Measurements from ENCODE around the gene LAMC1.

LAMC1 gene

GRCh38 chr1:182978151-182978853, 44.9 kb upstream of the LAMC1 start:
- Histone ChIP-seq H4K20me1 (ENCODE audit: low read depth, low read length) (no peaks in the 10 kb centered on the region), H3K4me2 (ENCODE audit: low read depth, low read length, poor library complexity, severe bottlenecking) (no peak overlapping the region), H3K9me2 (replicated peaks; ENCODE audit: insufficient read depth, low read length) (no peaks in the 10 kb centered on the region), H3F3A (ENCODE audit: insufficient read depth) (no peaks in the 10 kb centered on the region; the same call in 1 of the 2 replicates), H3K36me3 (ENCODE audit: low read length) (no peaks in the 10 kb centered on the region), H3K27me3 (ENCODE audit: low read length) (no peaks in the 10 kb centered on the region), H3K9ac (ENCODE audit: low read length) (no peak overlapping the region), H3K79me2 (ENCODE audit: insufficient read depth, low read length) (no peaks in the 10 kb centered on the region), H3K4me3 (ENCODE audit: insufficient read depth, low read length, poor library complexity, severe bottlenecking) (no peak overlapping the region), H3K27ac (ENCODE audit: low read depth, low read length) (no peak overlapping the region), H3K9me3 (ENCODE audit: insufficient read depth, low read length) (no peaks in the 10 kb centered on the region), H2AFZ (ENCODE audit: low read depth, low read length, severe bottlenecking) (no peak overlapping the region)
- TF ChIP-seq EZH2phosphoT487 (conservative IDR thresholded peaks at IDR 0.05; ENCODE audit: low read length): no peak
- TF ChIP-seq, protein P1, sequence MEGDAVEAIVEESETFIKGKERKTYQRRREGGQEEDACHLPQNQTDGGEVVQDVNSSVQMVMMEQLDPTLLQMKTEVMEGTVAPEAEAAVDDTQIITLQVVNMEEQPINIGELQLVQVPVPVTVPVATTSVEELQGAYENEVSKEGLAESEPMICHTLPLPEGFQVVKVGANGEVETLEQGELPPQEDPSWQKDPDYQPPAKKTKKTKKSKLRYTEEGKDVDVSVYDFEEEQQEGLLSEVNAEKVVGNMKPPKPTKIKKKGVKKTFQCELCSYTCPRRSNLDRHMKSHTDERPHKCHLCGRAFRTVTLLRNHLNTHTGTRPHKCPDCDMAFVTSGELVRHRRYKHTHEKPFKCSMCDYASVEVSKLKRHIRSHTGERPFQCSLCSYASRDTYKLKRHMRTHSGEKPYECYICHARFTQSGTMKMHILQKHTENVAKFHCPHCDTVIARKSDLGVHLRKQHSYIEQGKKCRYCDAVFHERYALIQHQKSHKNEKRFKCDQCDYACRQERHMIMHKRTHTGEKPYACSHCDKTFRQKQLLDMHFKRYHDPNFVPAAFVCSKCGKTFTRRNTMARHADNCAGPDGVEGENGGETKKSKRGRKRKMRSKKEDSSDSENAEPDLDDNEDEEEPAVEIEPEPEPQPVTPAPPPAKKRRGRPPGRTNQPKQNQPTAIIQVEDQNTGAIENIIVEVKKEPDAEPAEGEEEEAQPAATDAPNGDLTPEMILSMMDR (IDR thresholded peaks at IDR 0.05; ENCODE audit: insufficient read depth, low read length, poor library complexity, severe bottlenecking): no peak

DNA sequence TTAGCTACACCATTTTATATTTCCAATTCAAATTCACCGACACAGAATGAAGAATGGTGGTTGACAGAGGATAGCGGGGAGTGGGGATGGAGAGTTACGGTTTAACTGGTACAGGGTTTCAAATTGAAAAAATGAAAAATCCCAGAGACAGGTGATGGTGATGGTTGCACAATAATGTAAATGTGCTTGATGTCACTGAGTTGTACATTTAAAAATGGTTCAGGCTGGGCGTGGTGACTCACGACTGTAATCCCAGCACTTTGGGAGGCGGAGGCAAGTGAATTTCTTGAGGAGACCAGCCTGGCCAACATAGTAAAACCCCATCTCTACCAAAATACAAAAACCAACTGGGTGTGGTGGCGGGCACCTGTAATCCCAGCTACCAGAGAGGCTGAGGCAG, 39.1 kb upstream of the LAMC1 start:
- Histone ChIP-seq H3K4me3 (ENCODE audit: insufficient read depth, low read length, poor library complexity, severe bottlenecking) (no peak overlapping the region), H3K27ac (ENCODE audit: low read depth, low read length) (no peak overlapping the region), H3K36me3 (ENCODE audit: low read length) (no peaks in the 10 kb centered on the region), H3K27me3 (ENCODE audit: low read length) (no peaks in the 10 kb centered on the region), H3K9me2 (replicated peaks; ENCODE audit: insufficient read depth, low read length) (no peaks in the 10 kb centered on the region), H4K20me1 (ENCODE audit: low read depth, low read length) (no peaks in the 10 kb centered on the region), H2AFZ (ENCODE audit: low read depth, low read length, severe bottlenecking) (no peak overlapping the region), H3K9ac (ENCODE audit: low read length) (no peak overlapping the region), H3K9me3 (ENCODE audit: insufficient read depth, low read length) (no peaks in the 10 kb centered on the region), H3K4me2 (ENCODE audit: low read depth, low read length, poor library complexity, severe bottlenecking) (no peak overlapping the region), H3K79me2 (ENCODE audit: insufficient read depth, low read length) (no peaks in the 10 kb centered on the region), H3F3A (ENCODE audit: insufficient read depth) (no peaks in the 10 kb centered on the region)
- no peak for TF ChIP-seq EZH2phosphoT487 (conservative IDR thresholded peaks at IDR 0.05; ENCODE audit: low read length)
- TF ChIP-seq, protein P1 (IDR thresholded peaks at IDR 0.05; ENCODE audit: insufficient read depth, low read length, poor library complexity, severe bottlenecking): no peak

DNA sequence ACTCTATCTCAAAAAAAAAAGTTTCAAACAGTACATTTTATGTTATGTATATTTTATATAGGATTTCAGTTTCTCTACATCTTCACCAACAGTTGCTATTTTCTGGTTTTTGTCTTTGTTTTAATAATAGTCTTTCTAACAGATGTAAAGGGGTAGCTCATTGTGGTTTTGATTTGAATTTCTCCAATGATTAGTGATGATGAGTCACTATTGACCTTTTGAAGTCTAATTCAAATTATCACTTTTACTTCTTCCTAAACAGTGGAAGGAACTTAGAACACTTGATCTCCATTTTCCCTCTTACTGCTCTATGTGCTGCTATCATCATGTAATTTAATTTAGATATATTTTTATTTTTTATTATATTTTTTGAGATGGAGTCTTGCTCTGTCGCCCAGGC, 38.6 kb upstream of the LAMC1 start:
- no peak overlapping the region for H3K4me2 ChIP-seq (ENCODE audit: low read depth, low read length, poor library complexity, severe bottlenecking)
- TF ChIP-seq EZH2phosphoT487 (conservative IDR thresholded peaks at IDR 0.05; ENCODE audit: low read length): no peak
- no peaks in the 10 kb centered on the region for H3K79me2 ChIP-seq (ENCODE audit: insufficient read depth, low read length)
- H3K27me3 ChIP-seq (ENCODE audit: low read length): no peaks in the 10 kb centered on the region
- H2AFZ ChIP-seq (ENCODE audit: low read depth, low read length, severe bottlenecking): no peak overlapping the region
- H3K9me2 ChIP-seq (replicated peaks; ENCODE audit: insufficient read depth, low read length): no peaks in the 10 kb centered on the region
- no peak overlapping the region for H3K9ac ChIP-seq (ENCODE audit: low read length)
- no peaks in the 10 kb centered on the region for H3F3A ChIP-seq (ENCODE audit: insufficient read depth)
- no peak overlapping the region for H3K4me3 ChIP-seq (ENCODE audit: insufficient read depth, low read length, poor library complexity, severe bottlenecking)
- H3K27ac ChIP-seq (ENCODE audit: low read depth, low read length): no peak overlapping the region
- H3K36me3 ChIP-seq (ENCODE audit: low read length): no peaks in the 10 kb centered on the region
- H4K20me1 ChIP-seq (ENCODE audit: low read depth, low read length): no peaks in the 10 kb centered on the region
- H3K9me3 ChIP-seq (ENCODE audit: insufficient read depth, low read length): no peaks in the 10 kb centered on the region

- no peak overlapping the region for H2AFZ ChIP-seq (ENCODE audit: low read depth, low read length, severe bottlenecking)
These were observed 37.3 kb upstream of the LAMC1 start for GRCh38 chr1:182985876-182986275.

More at GRCh38 chr1:182985876-182986275, 37.3 kb upstream of the LAMC1 start:
- Histone ChIP-seq H3K27me3 (ENCODE audit: low read length) (no peaks in the 10 kb centered on the region; the same call in 1 of the 2 replicates), H3K36me3 (ENCODE audit: low read length) (no peaks in the 10 kb centered on the region), H3K4me2 (ENCODE audit: low read depth, low read length, poor library complexity, severe bottlenecking) (no peak overlapping the region), H4K20me1 (ENCODE audit: low read depth, low read length) (no peaks in the 10 kb centered on the region), H3F3A (ENCODE audit: insufficient read depth) (no peaks in the 10 kb centered on the region), H3K79me2 (ENCODE audit: insufficient read depth, low read length) (no peaks in the 10 kb centered on the region), H3K27ac (ENCODE audit: low read depth, low read length) (no peak overlapping the region), H3K4me3 (ENCODE audit: insufficient read depth, low read length, poor library complexity, severe bottlenecking) (no peak overlapping the region), H3K9me3 (ENCODE audit: insufficient read depth, low read length) (no peaks in the 10 kb centered on the region), H3K9me2 (replicated peaks; ENCODE audit: insufficient read depth, low read length) (no peaks in the 10 kb centered on the region), H3K9ac (ENCODE audit: low read length) (no peak overlapping the region)
- no peak for TF ChIP-seq EZH2phosphoT487 (conservative IDR thresholded peaks at IDR 0.05; ENCODE audit: low read length)
- TF ChIP-seq, protein P1 (IDR thresholded peaks at IDR 0.05; ENCODE audit: insufficient read depth, low read length, poor library complexity, severe bottlenecking): no peak
